Transverse colon (tissue), 3 donors: Measurements from ENCODE around the gene RPL15.

ENCODE experiments used
- POLR2A ChIP-seq: fragments of 450-650 bp; IDR thresholded peaks from one replicate; pipeline ENCODE4 v1.6.1; 2016; ENCODE audit warnings: antibody characterized with exemption, mild to moderate bottlenecking, moderate library complexity
- TF ChIP-seq, protein P1 (sequence below), 5 experiments: fragments of 200-600 bp in 3 of 5; fragments of 450-650 bp in 2 of 5; sonication (generic) in 3 of 5; IDR thresholded peaks; 1 replicate in 2 of 5; 2 replicates in 3 of 5; pipeline ENCODE4 v1.5.1; 2016 to 2017; ENCODE audit warnings: antibody characterized with exemption in 5 of 5, inconsistent platforms in 3 of 5, mild to moderate bottlenecking in 2 of 5, moderate library complexity in 1 of 5

DNA sequence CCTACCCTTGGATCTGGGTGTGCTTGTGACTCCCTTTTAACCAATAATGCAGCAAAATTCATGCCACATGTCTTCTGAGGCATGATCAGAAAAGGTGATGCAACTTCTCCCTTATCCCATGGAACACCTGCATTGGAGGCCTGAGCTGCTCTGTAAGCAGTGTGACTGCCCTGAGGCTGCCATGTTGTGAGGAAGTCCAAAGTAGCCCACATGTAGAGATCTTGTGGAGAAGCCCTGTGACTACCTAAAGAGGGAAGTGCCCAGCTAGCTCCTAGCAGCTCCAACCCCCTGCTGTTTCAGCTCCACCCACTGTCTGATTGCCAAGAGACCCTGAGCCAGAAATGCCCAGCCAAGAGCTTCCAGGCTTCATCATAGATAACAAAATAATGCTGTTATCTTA, 21.8 kb downstream of the RPL15 start:
- TF ChIP-seq POLR2A: no peak
- TF ChIP-seq, protein P1, sequence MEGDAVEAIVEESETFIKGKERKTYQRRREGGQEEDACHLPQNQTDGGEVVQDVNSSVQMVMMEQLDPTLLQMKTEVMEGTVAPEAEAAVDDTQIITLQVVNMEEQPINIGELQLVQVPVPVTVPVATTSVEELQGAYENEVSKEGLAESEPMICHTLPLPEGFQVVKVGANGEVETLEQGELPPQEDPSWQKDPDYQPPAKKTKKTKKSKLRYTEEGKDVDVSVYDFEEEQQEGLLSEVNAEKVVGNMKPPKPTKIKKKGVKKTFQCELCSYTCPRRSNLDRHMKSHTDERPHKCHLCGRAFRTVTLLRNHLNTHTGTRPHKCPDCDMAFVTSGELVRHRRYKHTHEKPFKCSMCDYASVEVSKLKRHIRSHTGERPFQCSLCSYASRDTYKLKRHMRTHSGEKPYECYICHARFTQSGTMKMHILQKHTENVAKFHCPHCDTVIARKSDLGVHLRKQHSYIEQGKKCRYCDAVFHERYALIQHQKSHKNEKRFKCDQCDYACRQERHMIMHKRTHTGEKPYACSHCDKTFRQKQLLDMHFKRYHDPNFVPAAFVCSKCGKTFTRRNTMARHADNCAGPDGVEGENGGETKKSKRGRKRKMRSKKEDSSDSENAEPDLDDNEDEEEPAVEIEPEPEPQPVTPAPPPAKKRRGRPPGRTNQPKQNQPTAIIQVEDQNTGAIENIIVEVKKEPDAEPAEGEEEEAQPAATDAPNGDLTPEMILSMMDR (IDR thresholded peaks at IDR 0.05): no peak
